ENCODE data around the gene PRR11. TPM values are rescaled to one million over a fixed set of nuclear protein-coding genes. Genes with fewer than 3 reads are reported as not detected.

Gene PRR11
- total RNA-seq, 1 experiment from 2014 or later: 86.7 TPM

DNA sequence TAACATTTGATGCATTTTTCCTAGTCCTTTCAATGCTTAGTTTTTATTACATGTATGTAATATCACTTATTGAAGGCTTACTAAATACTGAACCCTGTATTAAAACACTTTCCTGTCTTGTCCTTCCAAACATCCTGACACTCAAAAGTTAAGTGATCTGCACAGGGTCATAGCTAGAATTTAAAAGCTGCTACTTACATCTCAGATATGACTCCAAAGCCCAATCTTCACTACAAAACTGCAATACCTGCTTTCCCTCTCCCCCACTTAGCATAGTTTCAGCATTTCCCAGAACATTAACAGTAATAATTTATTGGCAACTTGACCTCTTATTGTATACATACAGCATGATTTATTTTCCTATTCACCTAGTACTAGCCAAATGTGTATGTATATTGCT is 44.6 kb upstream of the PRR11 start:
- no TSS peak for BruUV-seq (replicated peaks)
- POLR2A ChIA-PET: interaction anchor here (0.5 kb wide), 1 partner anchor 19 kb away, joined by 3 read pairs; no protein-coding TSS in a partner anchor
- CTCF ChIA-PET: no interaction called here
- ATAC-seq (no peak), DNase-seq (ENCODE audit: low read depth, low spot score) (no peak)
- Histone ChIP-seq H3K4me2 (ENCODE audit: low read length) (no peak overlapping the region), H3K9ac (ENCODE audit: low read length) (no peak overlapping the region), H3K4me1 (ENCODE audit: control insufficient read depth in 1 of 2, insufficient read depth in 2 of 2, low read length in 2 of 2) (peaks cover 5 to 10% of the 10 kb centered on the region in 2 experiments; a peak in 3 of 4 replicates), H3K27ac (ENCODE audit: low read depth, low read length) (no peak overlapping the region), H3K9me2 (ENCODE audit: insufficient read depth) (no peaks in the 10 kb centered on the region), H3K36me3 (ENCODE audit: control insufficient read depth in 1 of 2, insufficient read depth in 2 of 2, low read length in 2 of 2) (peaks cover 4 to 9% of the 10 kb centered on the region in 2 experiments; a peak in 2 of 4 replicates), H3K27me3 (ENCODE audit: insufficient read depth, low read length) (no peaks in the 10 kb centered on the region), H3K9me3 (ENCODE audit: control insufficient read depth in 1 of 2, insufficient read depth in 1 of 2, low read depth in 1 of 2, low read length in 2 of 2) (no peaks in the 10 kb centered on the region), H3K4me3 (replicated peaks in 1 of 2; ENCODE audit: low read depth in 1 of 2, low read length in 2 of 2) (no peak overlapping the region), H4K20me1 (ENCODE audit: insufficient read depth) (no peaks in the 10 kb centered on the region), H2AFZ (ENCODE audit: low read depth, low read length, poor library complexity, severe bottlenecking) (no peak overlapping the region), H3K79me2 (ENCODE audit: insufficient read depth, low read length) (peaks cover 26% of the 10 kb centered on the region)
- TF ChIP-seq ZNF274 (IDR thresholded peaks at IDR 0.05; ENCODE audit: low read depth, low read length): no peak
- RAD21 ChIA-PET (ENCODE audit: low non-redundant PET in 1 of 2, low total read pairs in 2 of 2, uncharacterized antibody in 2 of 2, unreplicated experiment in 2 of 2): no interaction called here
- intact Hi-C loops (cut with micrococcal nuclease): no loop called here

DNA sequence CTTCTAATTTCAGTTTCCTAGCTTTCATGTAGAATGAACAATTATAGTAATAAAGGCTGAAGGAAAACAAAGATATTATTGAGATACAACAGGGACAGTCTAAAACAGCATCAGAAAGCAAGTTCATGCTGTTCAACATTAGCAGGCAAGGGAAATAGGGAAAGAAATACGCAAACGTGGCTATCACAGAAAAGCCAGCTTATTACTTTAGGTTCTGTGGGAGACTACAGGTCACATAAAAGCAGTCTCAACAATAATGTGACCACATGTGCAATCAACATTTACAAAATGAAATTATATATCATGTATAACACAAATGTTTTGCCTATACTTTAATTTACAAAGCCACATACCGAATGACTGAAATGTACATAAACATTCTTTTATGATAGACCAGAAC is 44.0 kb upstream of the PRR11 start:
- Histone ChIP-seq H2AFZ (ENCODE audit: low read depth, low read length, poor library complexity, severe bottlenecking) (no peak overlapping the region), H3K36me3 (ENCODE audit: control insufficient read depth in 1 of 2, insufficient read depth in 2 of 2, low read length in 2 of 2) (peaks cover 4 to 9% of the 10 kb centered on the region in 2 experiments; a peak in 2 of 4 replicates), H3K9me3 (ENCODE audit: control insufficient read depth in 1 of 2, insufficient read depth in 1 of 2, low read depth in 1 of 2, low read length in 2 of 2) (no peaks in the 10 kb centered on the region), H3K4me1 (ENCODE audit: control insufficient read depth in 1 of 2, insufficient read depth in 2 of 2, low read length in 2 of 2) (peaks cover 5 to 9% of the 10 kb centered on the region in 2 experiments; a peak in 3 of 4 replicates), H3K27me3 (ENCODE audit: insufficient read depth, low read length) (no peaks in the 10 kb centered on the region), H3K79me2 (ENCODE audit: insufficient read depth, low read length) (peaks cover 21% of the 10 kb centered on the region), H3K4me2 (ENCODE audit: low read length) (no peak overlapping the region), H3K27ac (ENCODE audit: low read depth, low read length) (no peak overlapping the region), H3K9ac (ENCODE audit: low read length) (no peak overlapping the region), H3K9me2 (ENCODE audit: insufficient read depth) (no peaks in the 10 kb centered on the region), H3K4me3 (replicated peaks in 1 of 2; ENCODE audit: low read depth in 1 of 2, low read length in 2 of 2) (no peak overlapping the region), H4K20me1 (ENCODE audit: insufficient read depth) (no peaks in the 10 kb centered on the region)
- POLR2A ChIA-PET: interaction anchor here (0.5 kb wide), 1 partner anchor 18 kb away, joined by 3 read pairs; no protein-coding TSS in a partner anchor
- no TSS peak for BruUV-seq (replicated peaks)
- DNase-seq (ENCODE audit: low read depth, low spot score): no peak
- CTCF ChIA-PET: no interaction called here
- RAD21 ChIA-PET (ENCODE audit: low non-redundant PET in 1 of 2, low total read pairs in 2 of 2, uncharacterized antibody in 2 of 2, unreplicated experiment in 2 of 2): no interaction called here
- no peak for ATAC-seq
- TF ChIP-seq CEBPB (IDR thresholded peaks at IDR 0.05; ENCODE audit: low read depth) (no peak), RAD21 (IDR thresholded peaks at IDR 0.05; ENCODE audit: low read depth) (no peak), SIN3A (IDR thresholded peaks at IDR 0.05; ENCODE audit: low read depth) (no peak), ZFX (IDR thresholded peaks at IDR 0.05) (no peak), SRF (IDR thresholded peaks at IDR 0.05; ENCODE audit: low read depth) (no peak)
- intact Hi-C loops (cut with micrococcal nuclease): no loop called here
